ENCODE results near the gene JRKL. TPM values are rescaled to one million over a fixed set of nuclear protein-coding genes. Genes with fewer than 3 reads are reported as not detected.

JRKL gene
- total and polyA plus RNA-seq, 2 of the 13 experiments (the other 11 are each of a cell fraction or from before 2014, with no cell fraction given) = 3.2 to 4.5 TPM

GRCh38 chr11:96342014-96342960, 47.5 kb upstream of the JRKL start:
- FAIRE-seq = peak; percentile 37
- ChIA-PET POLR2A (interaction anchor here (0.6 to 4.6 kb wide), 17 partner anchors 11 to 1275 kb away, joined by 3 to 54 read pairs (median 4); partner anchors contain the start of genes CCDC82, FAM76B, JRKL and MTMR2), CTCF (ENCODE audit: low intra/inter-chr PET ratio, low total read pairs) (interaction anchor here (0.8 to 2.5 kb wide), 5 partner anchors 10 to 507 kb away, joined by 3 to 14 read pairs (median 4); no protein-coding TSS in a partner anchor)
- no peak for ATAC-seq
- Histone ChIP-seq H3K36me3 (replicated peaks in 1 of 2; ENCODE audit: control insufficient read depth in 1 of 2, insufficient read depth in 2 of 2, low read length in 2 of 2) (no peaks in the 10 kb centered on the region), H3K27me3 (ENCODE audit: control insufficient read depth in 1 of 2, insufficient read depth in 2 of 2, low read length in 2 of 2) (no peaks in the 10 kb centered on the region; a peak in 1 of 5 replicates), H3K4me3 (replicated peaks in 1 of 3; ENCODE audit: insufficient read depth in 1 of 3, low read depth in 2 of 3, low read length in 3 of 3) (peak overlapping the region; percentile 77 to 84 (median 80)), H3K27ac (ENCODE audit: extremely low read length, insufficient read depth, low read length) (peak overlapping the region; percentile 80), H3K9me3 (ENCODE audit: low read length) (no peaks in the 10 kb centered on the region), H3K9ac (ENCODE audit: insufficient read depth, low read depth, low read length) (peak overlapping the region; percentile 89), H3K4me1 (ENCODE audit: insufficient read depth, low read length) (peaks cover 51% of the 10 kb centered on the region), H3K4me2 (ENCODE audit: low read depth, low read length) (peak overlapping the region; percentile 94), H3K79me2 (ENCODE audit: insufficient read depth, low read length) (peaks cover 57% of the 10 kb centered on the region), H4K20me1 (ENCODE audit: insufficient read depth, low read length) (no peaks in the 10 kb centered on the region), H2AFZ (ENCODE audit: low read length) (no peak overlapping the region)
- BruUV-seq (replicated peaks) = TSS peak; percentile 71
- in situ Hi-C loops (cut with HindIII; ENCODE audit: extremely low pct_ligation_motif_present, low pct_unique_long_range_greater_than_20kb) = loop anchor here (10.0 kb wide), 1 partner anchor 327 kb away; no protein-coding TSS in a partner anchor
- WGBS (ENCODE audit: low lambda C conversion rate) = under 1% methylated on average over 13 of the region's 13 CpGs
- no peak for DNase-seq (ENCODE audit: low spot score)
- intact Hi-C loops (cut with micrococcal nuclease; ENCODE audit: unreplicated experiment) = loop anchor here (2.0 to 5.0 kb wide), 3 partner anchors 100 to 251 kb away; no protein-coding TSS in a partner anchor
- TF ChIP-seq MED1 (CRISPR knock-in tag; IDR thresholded peaks at IDR 0.05) (peak; percentile 43; the same call in 1 of the 2 replicates), ZNF503 (CRISPR knock-in tag; IDR thresholded peaks at IDR 0.05) (0 out of 2 replicates have a peak, but pooled peaks have one; percentile 35), ZNF496 (CRISPR knock-in tag; IDR thresholded peaks at IDR 0.05; ENCODE audit: insufficient replicate concordance) (no peak), ZSCAN29 (CRISPR knock-in tag; conservative IDR thresholded peaks at IDR 0.05) (no peak), ZNF576 (CRISPR knock-in tag; IDR thresholded peaks at IDR 0.05) (no peak), ZNF569 (CRISPR knock-in tag; IDR thresholded peaks at IDR 0.05; ENCODE audit: borderline replicate concordance) (no peak), ZNF614 (CRISPR knock-in tag; IDR thresholded peaks at IDR 0.05; ENCODE audit: borderline replicate concordance) (0 out of 2 replicates have a peak, but pooled peaks have one; percentile 13), SALL2 (CRISPR knock-in tag; IDR thresholded peaks at IDR 0.05) (0 out of 2 replicates have a peak, but pooled peaks have one; percentile 58), THYN1 (CRISPR knock-in tag; IDR thresholded peaks at IDR 0.05; ENCODE audit: borderline replicate concordance, low read depth) (no peak), LBX2 (CRISPR knock-in tag; IDR thresholded peaks at IDR 0.05; ENCODE audit: borderline replicate concordance) (no peak), ZNF772 (CRISPR knock-in tag; IDR thresholded peaks at IDR 0.05) (no peak)
- TF ChIP-seq, protein P1, sequence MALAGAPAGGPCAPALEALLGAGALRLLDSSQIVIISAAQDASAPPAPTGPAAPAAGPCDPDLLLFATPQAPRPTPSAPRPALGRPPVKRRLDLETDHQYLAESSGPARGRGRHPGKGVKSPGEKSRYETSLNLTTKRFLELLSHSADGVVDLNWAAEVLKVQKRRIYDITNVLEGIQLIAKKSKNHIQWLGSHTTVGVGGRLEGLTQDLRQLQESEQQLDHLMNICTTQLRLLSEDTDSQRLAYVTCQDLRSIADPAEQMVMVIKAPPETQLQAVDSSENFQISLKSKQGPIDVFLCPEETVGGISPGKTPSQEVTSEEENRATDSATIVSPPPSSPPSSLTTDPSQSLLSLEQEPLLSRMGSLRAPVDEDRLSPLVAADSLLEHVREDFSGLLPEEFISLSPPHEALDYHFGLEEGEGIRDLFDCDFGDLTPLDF (CRISPR knock-in tag; IDR thresholded peaks at IDR 0.05) = 0 out of 2 replicates have a peak, but pooled peaks have one; percentile 42
- TF ChIP-seq, protein P2, sequence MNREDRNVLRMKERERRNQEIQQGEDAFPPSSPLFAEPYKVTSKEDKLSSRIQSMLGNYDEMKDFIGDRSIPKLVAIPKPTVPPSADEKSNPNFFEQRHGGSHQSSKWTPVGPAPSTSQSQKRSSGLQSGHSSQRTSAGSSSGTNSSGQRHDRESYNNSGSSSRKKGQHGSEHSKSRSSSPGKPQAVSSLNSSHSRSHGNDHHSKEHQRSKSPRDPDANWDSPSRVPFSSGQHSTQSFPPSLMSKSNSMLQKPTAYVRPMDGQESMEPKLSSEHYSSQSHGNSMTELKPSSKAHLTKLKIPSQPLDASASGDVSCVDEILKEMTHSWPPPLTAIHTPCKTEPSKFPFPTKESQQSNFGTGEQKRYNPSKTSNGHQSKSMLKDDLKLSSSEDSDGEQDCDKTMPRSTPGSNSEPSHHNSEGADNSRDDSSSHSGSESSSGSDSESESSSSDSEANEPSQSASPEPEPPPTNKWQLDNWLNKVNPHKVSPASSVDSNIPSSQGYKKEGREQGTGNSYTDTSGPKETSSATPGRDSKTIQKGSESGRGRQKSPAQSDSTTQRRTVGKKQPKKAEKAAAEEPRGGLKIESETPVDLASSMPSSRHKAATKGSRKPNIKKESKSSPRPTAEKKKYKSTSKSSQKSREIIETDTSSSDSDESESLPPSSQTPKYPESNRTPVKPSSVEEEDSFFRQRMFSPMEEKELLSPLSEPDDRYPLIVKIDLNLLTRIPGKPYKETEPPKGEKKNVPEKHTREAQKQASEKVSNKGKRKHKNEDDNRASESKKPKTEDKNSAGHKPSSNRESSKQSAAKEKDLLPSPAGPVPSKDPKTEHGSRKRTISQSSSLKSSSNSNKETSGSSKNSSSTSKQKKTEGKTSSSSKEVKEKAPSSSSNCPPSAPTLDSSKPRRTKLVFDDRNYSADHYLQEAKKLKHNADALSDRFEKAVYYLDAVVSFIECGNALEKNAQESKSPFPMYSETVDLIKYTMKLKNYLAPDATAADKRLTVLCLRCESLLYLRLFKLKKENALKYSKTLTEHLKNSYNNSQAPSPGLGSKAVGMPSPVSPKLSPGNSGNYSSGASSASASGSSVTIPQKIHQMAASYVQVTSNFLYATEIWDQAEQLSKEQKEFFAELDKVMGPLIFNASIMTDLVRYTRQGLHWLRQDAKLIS (CRISPR knock-in tag; IDR thresholded peaks at IDR 0.05) = no peak

Data from HepG2 (cell line).